ENCODE data around the gene PWWP2B. TPM values are rescaled to one million over a fixed set of nuclear protein-coding genes. Genes with fewer than 3 reads are reported as not detected.

Gene PWWP2B
- total and polyA plus RNA-seq, 2 of the 4 experiments (the other 2 are of a cell fraction), result 1.7 to 2.2 TPM

GRCh38 chr10:132460691-132461090 is 63.7 kb downstream of the PWWP2B start:
- no peak for DNase-seq
- Histone ChIP-seq H3K9me3 (ENCODE audit: control insufficient read depth, insufficient read depth, low read length) (no peaks in the 10 kb centered on the region), H2AFZ (replicated peaks; ENCODE audit: low read length, poor library complexity) (no peak overlapping the region), H3K4ac (ENCODE audit: low read depth, low read length) (no peak overlapping the region), H2BK120ac (ENCODE audit: low read depth, low read length) (no peak overlapping the region), H3K4me3 (ENCODE audit: insufficient read depth, low read depth, low read length) (no peak overlapping the region), H3K4me1 (ENCODE audit: control insufficient read depth, insufficient read depth, low read length) (no peaks in the 10 kb centered on the region; the same call in 1 of the 2 replicates), H2AK5ac (ENCODE audit: low read depth, low read length) (no peak overlapping the region), H3K9me1 (ENCODE audit: insufficient read depth, low read length) (no peaks in the 10 kb centered on the region), H4K91ac (ENCODE audit: insufficient read depth, low read depth, low read length) (no peak overlapping the region), H3K27me3 (ENCODE audit: control insufficient read depth, insufficient read depth, low read length) (peaks cover 8% of the 10 kb centered on the region; the same call in 1 of the 2 replicates), H2AK9ac (replicated peaks; ENCODE audit: low read depth, low read length, poor library complexity) (no peak overlapping the region), H3K36me3 (ENCODE audit: control insufficient read depth, insufficient read depth, low read length) (no peaks in the 10 kb centered on the region), H2BK20ac (ENCODE audit: low read depth, low read length) (no peak overlapping the region), H3K27ac (ENCODE audit: insufficient read depth, low read length) (no peak overlapping the region), H4K5ac (ENCODE audit: low read depth, low read length) (no peak overlapping the region), H3K9ac (ENCODE audit: low read depth, low read length) (no peak overlapping the region), H3K79me1 (ENCODE audit: low read depth in 1 of 2, low read length in 2 of 2) (no peaks in the 10 kb centered on the region), H3K56ac (ENCODE audit: extremely low read depth, insufficient read depth, low read length) (no peak overlapping the region), H3K23ac (ENCODE audit: low read depth, low read length) (no peak overlapping the region), H3K18ac (ENCODE audit: low read depth, low read length) (no peak overlapping the region), H3K14ac (replicated peaks; ENCODE audit: low read depth, low read length) (no peak overlapping the region), H2BK15ac (ENCODE audit: low read depth, low read length) (no peak overlapping the region), H2BK5ac (ENCODE audit: low read depth, low read length, poor library complexity, severe bottlenecking) (no peak overlapping the region), H4K20me1 (ENCODE audit: insufficient read depth, low read length) (no peaks in the 10 kb centered on the region), H3K4me2 (ENCODE audit: low read depth, low read length) (no peak overlapping the region), H4K8ac (ENCODE audit: low read depth in 2 of 2, low read length in 2 of 2) (no peak overlapping the region)
- BruUV-seq (replicated peaks), result no TSS peak
- ChIA-PET CTCF (interaction anchor here (0.6 kb wide), 1 partner anchor 20 kb away, joined by 3 read pairs; no protein-coding TSS in a partner anchor), POLR2A (ENCODE audit: unreplicated experiment) (no interaction called here)
- no peak for TF ChIP-seq CHD1 (IDR thresholded peaks at IDR 0.05; ENCODE audit: low read depth, low read length)
- no peak for TF ChIP-seq MAZ (IDR thresholded peaks at IDR 0.05; ENCODE audit: borderline replicate concordance, low read depth, low read length)
- no peak for TF ChIP-seq RCOR1 (IDR thresholded peaks at IDR 0.05; ENCODE audit: insufficient replicate concordance, low read length)
- TF ChIP-seq ELK1 (IDR thresholded peaks at IDR 0.05; ENCODE audit: borderline replicate concordance, low read depth, low read length), result no peak
- dilution Hi-C loops (cut with HindIII; ENCODE audit: low sequenced_read_pairs, unreplicated experiment) (no loop called here), in situ Hi-C loops (cut with MboI; ENCODE audit: low sequenced_read_pairs) (no loop called here), intact Hi-C loops (cut with micrococcal nuclease) (no loop called here)
- WGBS, 2 experiments (ENCODE audit: extremely low coverage in 2 of 2, insufficient read length in 1 of 2), result no CpG with 5 or more reads among the region's 5 CpGs
- ATAC-seq (ENCODE audit: low read depth), result no peak

Measured in IMR-90 (cell line).